DMS53 (cell line): ENCODE data around the gene SLC9A1.
"Not testable (repeated sequence)": the region's sequence is repeated elsewhere in the genome, so short reads cannot be mapped to it uniquely, and the experiment has no call there.

ENCODE experiments used
- DNase-seq: peaks from one replicate; lab custom pipeline; 2025; lab: John Stamatoyannopoulos, UW

SLC9A1 gene

DNA sequence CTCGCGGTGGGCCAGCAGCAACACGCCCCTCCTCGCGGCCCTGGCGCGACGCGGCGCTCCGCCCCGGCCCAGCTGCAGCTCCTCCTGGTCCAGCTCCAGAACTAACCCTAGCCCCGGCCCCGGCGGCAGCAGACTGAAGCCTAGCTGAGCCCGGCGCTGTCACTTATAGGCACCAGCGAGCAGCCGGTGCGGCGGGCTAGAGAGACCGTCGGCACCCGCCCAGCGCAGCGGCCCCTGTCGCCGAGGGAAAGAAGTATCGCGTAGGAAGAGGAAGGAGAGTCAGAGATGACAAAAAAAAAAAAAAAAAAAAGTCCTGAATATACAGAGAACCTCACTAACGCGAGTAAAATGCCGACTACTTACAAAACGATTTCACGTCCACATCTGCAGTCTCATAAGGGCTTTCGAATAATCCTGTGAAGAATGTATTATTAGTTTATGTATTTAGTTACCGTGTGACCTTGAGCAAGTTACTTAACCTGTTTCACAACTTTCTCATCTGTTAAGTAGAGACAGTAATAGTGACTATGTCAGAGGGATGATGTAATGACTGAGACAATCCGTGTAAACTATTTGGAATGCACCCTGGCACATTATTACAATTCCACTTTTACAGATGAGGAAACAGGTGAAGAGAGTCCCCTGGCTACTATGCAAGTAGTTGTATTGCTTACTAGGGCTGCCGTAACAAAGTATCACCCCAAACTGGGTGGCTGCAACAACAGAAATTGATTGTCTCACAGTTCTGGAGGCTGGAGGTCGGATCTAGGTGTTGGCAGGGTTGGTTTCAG lies at the start of gene SLC9A1:
TSS of gene SLC9A1 (minus strand) at position 135 of the 791 bp plus-strand sequence. CDS start 791 bp downstream, outside the sequence.
- DNase-seq = peak; percentile 95

DNA sequence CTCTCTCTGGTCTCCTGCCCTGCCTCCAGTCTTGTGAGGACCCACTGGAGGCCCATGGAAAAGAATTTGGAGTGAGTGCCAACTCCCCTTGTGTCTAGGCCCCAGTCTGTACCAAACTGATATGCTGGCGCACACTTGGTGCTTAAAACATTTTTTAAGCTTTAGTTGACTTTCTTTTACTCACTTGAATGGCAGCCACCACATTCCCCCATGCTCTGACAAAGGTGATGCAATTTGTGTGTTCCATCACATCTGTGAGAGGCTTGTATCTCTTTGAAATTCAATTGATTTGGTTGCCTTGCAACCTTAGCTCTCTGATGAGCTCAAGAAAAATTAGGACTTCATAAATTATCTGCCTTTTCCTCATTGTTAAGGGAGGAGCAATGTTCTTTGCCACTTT lies 49.0 kb upstream of the SLC9A1 start:
- no peak for DNase-seq

DNA sequence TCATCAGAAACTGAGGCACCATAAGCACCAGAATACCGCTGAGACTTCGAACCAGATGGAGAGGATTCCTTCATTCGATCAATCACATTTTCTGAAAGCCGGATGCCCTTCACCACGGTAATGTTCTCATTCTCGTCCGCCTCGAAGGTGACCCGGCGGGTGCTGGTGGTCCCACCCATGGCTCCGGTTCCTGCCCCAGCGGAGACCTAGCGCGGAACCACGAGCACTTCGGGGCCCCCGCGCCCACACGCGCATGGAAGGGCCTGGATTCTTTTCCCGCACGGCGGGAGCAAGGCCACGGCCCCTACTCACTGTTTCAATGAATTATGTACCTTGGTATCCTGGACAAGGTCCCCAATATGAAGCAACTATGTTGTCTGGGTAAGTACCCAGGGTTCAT lies 46.4 kb upstream of the SLC9A1 start:
- no peak for DNase-seq

DNA sequence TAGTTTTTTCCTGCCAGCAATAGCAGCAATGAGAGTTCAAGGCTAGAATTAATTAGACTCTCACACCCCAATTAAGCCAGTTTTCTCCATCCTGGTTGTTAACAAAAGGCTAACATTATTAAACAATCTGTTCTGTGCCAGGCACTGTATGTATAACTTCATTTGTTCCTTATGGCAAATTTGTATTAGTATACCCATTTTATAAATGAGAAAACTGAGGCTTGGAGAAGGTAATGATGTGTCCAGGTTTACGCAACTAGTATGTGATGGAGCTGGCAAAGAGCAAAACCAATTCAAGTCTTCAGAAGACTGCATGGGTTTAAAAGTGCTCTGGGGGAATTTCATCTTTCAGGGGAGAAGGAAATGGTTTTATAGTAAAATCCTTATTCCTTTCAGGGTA lies 38.3 kb upstream of the SLC9A1 start:
- no peak for DNase-seq

DNA sequence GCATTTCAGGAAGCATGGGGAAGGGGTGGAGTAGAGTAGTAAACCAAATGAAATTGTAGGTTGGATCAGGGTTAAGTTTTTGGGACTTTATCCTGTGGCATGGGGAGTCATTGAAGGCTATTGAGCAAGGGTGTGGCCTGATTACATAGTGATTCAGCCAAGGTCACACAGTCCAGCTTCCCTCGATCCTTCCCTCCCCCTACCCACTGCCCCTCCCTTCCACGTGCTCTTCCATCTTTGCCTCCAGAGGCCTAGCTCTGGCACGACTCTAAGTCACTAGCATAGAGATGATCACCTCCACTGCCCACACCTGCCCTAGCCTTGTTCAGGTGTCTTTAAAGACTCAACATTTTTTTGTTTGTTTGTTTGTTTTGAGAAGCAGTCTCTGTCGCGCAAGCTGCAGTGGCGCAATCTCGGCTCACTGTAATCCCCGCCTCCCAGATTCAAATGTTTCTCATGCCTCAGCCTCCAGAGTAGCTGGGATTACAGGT lies 37.2 kb upstream of the SLC9A1 start:
- DNase-seq = peak; percentile 46

DNA sequence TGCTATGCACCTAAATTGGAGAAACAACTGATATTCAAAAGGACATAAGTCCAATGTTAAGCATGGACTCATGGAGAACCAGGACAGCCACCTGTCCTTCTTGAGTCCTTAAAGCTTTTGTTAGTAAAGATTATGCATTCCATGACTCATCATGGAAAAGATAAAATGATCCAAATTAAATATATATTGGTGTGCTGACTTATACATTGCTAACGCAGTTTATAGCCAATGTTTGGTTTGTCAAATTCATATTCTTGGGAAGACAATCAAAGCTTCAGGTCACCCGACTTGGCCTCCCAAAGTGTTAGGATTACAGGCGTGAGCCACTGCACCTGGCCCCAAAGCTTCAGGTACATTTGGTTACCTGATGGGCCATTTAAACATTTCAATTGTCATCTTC lies 29.7 kb upstream of the SLC9A1 start:
- DNase-seq = not testable (repeated sequence)

DNA sequence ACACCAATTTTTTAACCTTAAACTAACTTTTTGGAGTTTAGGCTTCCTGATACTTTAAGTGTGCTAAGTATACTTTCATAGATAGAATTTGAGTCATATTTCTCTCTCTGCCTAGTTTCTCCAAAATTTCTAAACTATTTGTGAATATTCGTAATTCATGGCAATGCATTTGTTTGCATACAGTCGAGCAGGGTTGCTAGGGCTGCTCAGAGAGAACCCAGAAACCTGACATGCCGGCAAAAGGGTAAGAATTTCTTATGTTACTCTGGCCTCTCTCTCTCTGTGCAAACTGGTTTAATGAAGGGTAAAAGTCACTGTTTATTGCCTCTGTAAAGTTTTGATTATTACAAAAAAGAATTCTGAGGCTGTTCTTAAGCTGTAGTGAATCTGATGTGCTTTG lies 25.1 kb upstream of the SLC9A1 start:
- no peak for DNase-seq

DNA sequence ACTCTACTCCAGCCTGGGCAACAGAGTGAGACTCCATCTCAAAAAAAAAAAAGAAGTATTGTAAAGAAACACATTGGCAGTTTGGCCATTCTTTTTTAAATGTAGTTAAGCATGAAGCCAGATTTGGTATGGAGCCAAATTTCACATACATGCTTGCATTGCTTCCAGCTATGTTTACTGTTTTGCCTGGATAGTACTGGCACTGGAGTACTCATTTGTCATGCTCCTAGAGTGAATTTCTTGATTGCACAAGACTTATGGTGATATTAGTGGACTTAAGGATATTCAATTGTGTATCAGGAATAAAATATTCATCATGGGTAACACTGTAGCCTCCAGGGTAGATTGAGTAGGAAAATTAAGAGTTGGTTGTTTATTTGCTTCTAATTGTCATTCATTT lies 24.5 kb upstream of the SLC9A1 start:
- peak; percentile 31 for DNase-seq

DNA sequence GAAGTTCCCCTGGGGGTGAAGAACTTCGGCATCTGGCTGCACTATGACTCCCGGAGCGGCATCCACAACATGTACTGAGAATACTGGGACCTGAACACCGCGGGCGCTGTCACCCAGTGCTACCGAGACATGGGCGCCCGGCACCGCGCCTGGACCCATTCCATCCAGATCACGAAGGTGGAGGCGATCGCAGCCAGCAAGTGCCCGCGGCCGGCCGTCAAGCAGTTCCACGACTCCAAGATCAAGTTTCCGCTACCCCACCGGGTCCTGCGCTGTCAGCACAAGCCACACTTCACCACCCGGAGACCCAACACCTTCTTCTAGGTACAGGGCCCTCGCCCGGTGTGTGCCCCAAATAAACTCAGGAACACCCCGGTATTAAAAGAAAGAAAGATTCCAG lies 22.0 kb upstream of the SLC9A1 start:
- no peak for DNase-seq

DNA sequence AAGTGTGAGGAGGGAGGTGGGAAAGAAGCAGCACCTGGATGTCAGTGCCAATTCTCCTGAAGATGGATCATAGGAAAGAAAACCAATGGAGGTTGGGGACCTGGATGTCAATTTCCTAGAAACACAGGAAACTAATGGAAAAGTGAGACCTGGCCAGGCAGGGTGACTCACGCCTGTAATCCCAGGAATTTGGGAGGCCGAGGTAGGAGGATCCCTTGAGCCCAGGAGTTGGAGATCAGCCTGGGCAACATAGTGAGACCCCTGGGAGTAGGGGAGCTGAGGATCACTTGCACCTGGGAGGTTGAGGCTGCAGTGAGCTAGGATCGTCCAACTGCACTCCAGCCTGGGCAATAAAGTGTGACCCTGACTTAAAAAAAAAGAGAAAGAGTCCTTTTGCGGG lies 21.4 kb upstream of the SLC9A1 start:
- no peak for DNase-seq

DNA sequence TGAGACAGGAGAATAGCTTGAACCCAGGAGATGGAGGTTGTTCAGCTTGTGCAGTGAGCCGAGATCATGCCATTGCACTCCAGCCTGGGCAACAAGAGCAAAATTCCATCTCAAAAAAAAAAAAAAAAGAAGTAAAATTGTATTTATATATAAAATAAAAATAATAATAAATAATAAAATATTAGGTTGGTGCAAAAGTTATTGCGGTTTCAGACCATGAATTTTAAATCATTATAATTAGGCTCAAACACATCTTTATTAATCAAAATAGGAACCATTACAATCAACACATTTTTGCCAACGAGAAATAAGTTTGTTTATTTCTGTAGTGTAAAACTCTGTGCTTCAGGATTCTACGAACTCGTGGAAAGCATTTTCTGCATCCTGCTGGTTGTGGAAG lies 18.1 kb upstream of the SLC9A1 start:
- DNase-seq = not testable (repeated sequence)

DNA sequence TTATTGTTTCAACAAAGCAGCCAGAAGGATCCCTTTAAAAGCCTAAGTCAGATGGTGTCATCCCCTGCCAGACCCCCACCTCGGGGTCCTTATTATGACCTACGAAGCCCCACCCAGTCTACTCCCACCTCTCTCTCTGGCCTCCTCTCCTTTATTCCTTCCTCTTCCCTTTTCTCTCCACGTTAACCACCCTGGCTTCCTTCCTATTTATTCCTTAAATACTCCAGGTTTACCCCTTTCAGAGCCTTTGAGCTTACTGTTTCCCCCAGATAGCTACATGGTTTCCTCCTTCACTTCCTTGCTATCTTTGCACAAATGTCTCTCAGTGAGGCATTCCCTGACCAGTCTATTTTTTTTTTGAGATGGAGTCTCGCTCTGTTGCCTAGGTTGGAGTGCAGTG lies 12.0 kb upstream of the SLC9A1 start:
- no peak for DNase-seq

DNA sequence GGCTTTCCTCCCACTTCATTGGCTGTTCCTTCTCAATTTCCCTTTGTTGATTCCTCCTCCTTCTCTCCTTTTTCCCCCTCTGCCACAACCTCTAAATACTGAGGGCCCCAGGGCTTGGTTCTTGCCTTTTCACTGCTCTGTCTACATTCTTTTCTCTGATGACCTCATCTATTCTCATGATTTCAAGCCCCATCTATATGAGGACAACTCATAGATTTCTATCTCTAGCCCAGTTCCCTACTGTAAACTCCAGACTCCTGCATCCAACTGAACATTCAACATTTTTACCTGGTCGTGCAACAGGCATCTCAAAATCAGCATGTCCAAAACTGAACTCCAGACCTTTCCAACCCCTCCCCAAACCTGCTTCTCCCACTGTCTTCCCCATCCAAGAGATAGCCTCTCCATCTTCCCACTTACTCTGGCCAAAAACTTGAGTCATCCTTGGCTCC lies 11.5 kb upstream of the SLC9A1 start:
- no peak for DNase-seq

DNA sequence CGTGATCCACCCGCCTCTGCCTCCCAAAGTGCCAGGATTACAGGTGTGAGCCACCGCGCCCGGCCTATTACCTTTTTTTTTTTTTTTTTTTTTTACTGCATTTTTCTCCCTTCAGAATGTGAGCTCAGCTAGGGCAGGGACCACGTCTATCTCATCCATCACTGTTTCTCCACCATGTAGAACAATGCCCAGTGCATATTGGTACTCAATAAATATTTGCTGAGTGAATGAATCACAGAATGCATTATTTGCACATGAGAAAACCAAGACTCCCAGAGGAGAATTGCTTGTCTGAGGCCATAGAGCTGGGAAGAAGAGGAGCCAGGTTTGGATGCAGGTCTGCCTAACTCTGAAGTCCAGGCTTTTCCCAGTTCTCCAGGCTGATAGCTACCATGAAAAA lies 8.2 kb upstream of the SLC9A1 start:
- peak; percentile 95 for DNase-seq

DNA sequence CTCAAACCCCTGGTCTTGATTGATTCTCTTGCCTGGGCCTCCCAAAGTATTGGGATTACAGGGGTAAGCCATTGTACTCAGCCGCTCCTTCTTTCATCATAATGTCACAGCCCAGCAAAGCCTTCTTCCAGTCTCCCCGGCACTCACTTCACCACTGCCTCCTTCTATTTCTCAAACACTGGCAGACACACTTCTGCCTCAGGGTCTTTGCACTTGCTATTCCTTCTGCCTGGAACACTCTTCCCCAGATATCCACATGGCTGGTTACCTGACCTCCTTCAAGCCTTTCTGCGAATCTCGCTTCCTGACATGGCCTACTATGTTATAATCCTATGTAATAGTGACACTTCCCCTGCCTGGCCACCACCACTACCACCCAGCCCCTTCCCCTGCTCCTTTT lies 7.2 kb upstream of the SLC9A1 start:
- DNase-seq = no peak

DNA sequence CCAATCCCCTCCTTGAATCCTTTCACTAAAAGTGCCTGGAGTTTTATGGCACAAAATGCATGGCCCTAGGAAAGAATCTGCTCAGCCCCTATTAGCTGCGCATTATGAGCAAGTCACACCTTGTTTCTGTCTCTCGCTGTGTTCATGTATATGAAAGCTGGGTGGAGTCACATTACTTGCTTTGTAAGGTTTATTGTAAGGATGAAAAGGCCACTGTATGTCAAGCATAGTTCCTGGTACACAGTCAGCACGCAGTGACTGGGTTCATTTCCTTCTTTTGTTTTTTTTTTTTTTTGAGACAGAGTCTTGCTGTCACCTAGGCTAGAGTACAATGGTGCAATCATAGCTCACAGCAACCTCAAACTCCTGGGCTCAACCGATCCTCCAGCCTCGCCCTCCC lies 6.7 kb upstream of the SLC9A1 start:
- peak; percentile 92 for DNase-seq

DNA sequence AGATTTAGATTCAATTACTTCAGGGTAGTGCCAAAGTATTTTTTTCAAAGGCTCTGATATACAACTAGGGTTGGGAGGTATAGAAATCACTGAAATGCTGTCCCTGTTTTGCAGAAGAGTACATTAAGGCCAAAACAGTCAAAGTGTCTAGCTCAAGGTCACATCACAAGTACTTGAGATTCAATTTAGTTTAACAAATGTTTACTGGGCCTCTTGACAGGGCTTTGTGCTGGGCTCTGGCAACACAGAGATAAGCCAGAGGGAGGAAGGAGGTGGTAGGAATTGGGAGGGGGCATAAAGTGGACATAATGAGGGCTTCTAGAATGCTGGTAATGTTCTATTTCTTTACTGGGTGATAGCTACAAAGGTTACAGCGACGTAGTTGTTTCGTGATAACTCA lies 2.3 kb upstream of the SLC9A1 start:
- DNase-seq = peak; percentile 38

DNA sequence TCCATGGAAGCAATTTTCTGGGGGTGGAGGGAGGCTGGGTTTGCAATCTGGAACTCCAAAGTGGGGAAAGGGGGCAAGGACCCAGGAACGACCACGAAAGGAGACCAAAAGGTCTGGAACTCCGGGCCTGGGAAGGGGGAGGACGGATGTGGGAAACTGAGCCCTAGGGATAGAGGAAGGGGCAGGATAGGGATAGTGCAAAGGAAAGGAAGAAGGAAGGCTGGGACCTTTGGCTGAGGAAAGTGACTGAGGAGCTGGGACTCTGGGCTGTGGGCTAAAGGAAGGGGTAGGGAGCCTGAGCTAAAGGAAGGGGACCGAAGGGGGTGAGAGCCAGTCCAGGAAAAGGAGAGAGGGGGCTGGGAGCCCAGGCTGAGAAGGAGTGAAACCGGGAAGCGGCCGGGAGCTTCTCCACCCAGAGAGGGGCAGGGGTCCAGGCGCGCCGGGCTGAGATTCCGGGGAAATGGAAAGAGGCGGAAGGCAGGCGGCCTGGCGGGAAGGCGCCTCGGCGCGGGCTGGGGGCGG lies 395 bp downstream of the SLC9A1 start:
- DNase-seq = no peak

DNA sequence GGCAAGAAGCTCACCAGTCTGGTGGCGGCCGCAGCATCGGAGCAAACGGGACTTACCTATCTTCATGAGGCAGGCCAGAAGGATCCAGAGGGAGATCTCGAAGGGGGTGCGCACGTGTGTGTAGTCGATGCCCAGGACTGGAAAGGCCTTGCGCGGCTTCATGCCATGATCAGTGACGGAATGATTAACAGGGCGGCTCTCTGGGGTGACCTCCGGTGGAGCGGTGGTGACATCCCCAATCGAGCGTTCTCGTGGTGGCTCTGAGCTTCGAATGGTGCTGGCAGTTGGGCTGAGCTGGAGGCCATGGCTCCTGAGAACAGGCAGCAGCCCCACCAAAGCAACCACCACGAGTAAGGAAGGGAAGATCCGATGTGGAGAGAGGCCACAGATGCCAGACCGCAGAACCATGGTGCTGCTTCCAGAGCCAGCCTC lies 982 bp downstream of the SLC9A1 start:
- DNase-seq = no peak

DNA sequence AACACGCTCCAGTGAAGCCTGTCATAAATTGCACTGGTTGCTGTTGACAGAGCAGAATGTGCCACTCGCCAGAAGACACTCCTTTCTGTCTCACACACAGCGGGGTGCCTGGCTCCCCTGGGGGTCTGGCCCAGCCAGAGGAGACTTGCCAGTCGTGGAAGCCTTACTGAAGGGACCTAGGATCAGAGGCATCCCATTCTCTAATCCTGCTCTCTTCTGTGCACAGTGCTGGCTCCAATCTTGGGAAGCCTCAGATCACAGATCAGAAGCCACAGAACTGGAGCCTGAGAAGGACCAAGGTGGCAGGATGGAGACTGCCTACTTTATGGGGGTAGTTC lies 1.4 kb downstream of the SLC9A1 start:
- peak; percentile 24 for DNase-seq

DNA sequence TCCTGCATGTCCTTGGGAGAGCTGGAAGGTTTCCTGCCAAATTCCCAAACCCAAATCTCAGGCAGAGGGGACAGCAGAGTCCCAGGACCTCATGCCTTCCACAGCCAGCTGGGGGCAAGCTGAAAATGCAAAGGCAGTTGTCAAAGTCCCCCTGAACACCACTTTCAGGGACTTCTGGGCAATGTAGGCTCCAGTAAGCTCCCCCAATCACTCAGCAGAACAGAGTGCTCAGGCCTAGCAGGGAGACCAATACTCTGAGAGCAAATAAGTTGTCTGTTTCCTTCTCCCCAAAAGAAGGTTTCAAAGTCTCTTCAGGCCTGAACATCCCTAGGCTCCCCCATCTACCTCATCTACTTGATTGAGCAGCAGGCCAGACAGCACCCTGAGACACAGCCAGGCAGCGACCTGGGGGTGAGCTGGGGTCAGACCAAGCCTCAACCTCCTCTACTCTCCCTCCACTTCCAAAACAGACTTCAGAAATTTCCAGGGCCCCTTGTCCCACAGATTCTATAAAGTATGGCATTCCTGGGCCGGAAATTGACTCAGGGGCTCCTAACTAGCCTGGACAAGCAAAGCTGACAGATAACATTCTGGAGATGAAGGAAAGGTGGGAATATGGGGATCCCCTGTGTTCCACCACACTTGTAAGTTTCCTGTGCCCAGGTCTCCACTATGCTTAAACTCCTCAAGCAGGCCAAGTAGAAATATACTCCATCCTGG lies 1.9 kb downstream of the SLC9A1 start:
- no peak for DNase-seq

DNA sequence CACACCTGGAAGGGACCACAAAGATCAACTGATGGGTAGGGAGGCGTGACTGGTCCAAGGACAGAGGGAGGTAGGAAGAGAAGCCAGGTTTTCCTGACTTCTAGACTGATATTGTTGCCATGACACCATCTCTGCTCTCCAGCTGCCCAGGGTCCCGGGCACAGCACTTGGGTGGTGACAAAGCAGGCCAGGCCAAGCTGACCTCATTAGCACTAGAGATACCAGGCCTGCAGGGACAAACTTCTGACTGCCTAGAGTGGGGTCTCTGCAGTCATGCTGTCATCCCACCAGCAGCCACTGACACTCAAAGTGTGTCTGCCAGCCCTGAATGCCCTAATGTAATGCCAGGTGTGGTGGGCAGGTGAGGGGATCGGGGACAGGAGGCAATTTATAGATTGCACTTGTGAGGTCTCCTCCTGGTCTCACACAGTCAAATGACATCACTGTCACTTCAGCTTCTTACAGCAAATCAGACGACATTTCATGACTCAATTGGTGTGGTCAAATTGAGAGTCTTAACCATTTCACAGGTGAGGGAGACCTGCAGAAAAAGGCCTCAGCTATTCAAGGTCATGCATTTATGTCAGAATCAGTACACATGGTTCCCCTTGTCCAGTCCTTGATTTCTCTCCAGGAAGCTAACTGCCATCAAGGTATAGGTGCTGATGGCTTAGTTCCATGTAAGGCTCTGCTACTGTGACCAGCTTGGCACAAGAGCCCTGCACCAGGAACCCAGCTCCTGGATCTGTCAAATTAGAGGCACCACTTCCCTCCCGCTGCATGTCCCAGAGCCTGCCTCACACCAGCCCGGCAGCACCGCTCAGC lies 2.7 kb downstream of the SLC9A1 start:
- DNase-seq = no peak
